NCI-H1092 treated with DMSO at 0.1 percent for 48 hours (cell line): ENCODE measurements around the gene PDE4C.
A peak's percentile ranks its signal among the peaks of the same experiment; 100 is the strongest.

Experiments used
- DNase-seq: peaks from one replicate; lab custom pipeline; 2025; lab: John Stamatoyannopoulos, UW

PDE4C gene

GRCh38 chr19:18254546-18255503 is 28.6 kb upstream of the PDE4C start:
- no peak for DNase-seq

GRCh38 chr19:18253716-18254115 is 27.5 kb upstream of the PDE4C start:
- DNase-seq, result no peak

- DNase-seq, result no peak
Measured at GRCh38 chr19:18253130-18253529, 26.9 kb upstream of the PDE4C start.

GRCh38 chr19:18252370-18252717 is 26.1 kb upstream of the PDE4C start:
- no peak for DNase-seq

- peak; percentile 65 for DNase-seq
Measured at GRCh38 chr19:18251587-18252369, 25.5 kb upstream of the PDE4C start.

GRCh38 chr19:18249834-18250233 is 23.6 kb upstream of the PDE4C start:
- no peak for DNase-seq

- no peak for DNase-seq
Measured at GRCh38 chr19:18245297-18245696, 19.1 kb upstream of the PDE4C start.

GRCh38 chr19:18239303-18239702 is 13.1 kb upstream of the PDE4C start:
- DNase-seq, result no peak

- no peak for DNase-seq
Measured at GRCh38 chr19:18234194-18234593, 8.0 kb upstream of the PDE4C start.

GRCh38 chr19:18233224-18233825 is 7.1 kb upstream of the PDE4C start:
- DNase-seq, result peak; percentile 31

GRCh38 chr19:18232540-18233223 is 6.4 kb upstream of the PDE4C start:
- peak; percentile 57 for DNase-seq

GRCh38 chr19:18231775-18232174 is 5.5 kb upstream of the PDE4C start:
- no peak for DNase-seq

- DNase-seq, result no peak
Measured at GRCh38 chr19:18230941-18231734, 4.9 kb upstream of the PDE4C start.

GRCh38 chr19:18229915-18230314 is 3.7 kb upstream of the PDE4C start:
- DNase-seq, result no peak

- DNase-seq, result no peak
Measured at GRCh38 chr19:18229474-18229873, 3.2 kb upstream of the PDE4C start.

- DNase-seq, result no peak
Measured at GRCh38 chr19:18227781-18228271, 1.6 kb upstream of the PDE4C start.

GRCh38 chr19:18226956-18227780 is 930 bp upstream of the PDE4C start:
- DNase-seq, result no peak

GRCh38 chr19:18225355-18225701 is 910 bp downstream of the PDE4C start:
- no peak for DNase-seq

GRCh38 chr19:18224525-18225354 is 1.5 kb downstream of the PDE4C start:
- DNase-seq, result peak; percentile 94
